ENCODE data around the gene PRR5. TPM values are rescaled to one million over a fixed set of nuclear protein-coding genes. Genes with fewer than 3 reads are reported as not detected.
A peak's percentile ranks its signal among the peaks of the same experiment; 100 is the strongest.

The PRR5 gene
- total and polyA plus RNA-seq, 2 donors (not counting 1 experiment from before 2014, with no cell fraction given) = 18.4 to 36.1 TPM

DNA sequence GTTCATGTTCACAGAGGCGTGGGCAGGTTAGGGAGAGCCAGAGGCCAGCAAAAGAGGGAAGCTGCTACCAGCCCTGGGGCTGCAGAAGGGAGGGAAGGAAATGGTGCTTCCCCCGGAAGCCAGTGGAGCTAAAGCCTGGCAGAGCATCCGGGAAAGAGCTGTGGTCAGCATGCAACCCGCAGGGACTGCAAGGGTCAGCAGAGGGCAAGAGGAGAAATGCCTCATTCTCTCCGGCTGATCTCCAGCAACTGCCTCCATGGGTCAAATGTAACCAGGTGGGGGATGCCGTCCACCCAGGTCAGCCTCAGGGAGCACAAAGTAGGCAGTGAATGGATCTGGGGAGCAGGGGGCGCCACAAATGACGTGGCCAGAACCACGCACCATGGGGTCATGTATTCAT lies 36.9 kb upstream of the PRR5 start:
- no peak for TF ChIP-seq EZH2 (IDR thresholded peaks at IDR 0.05; ENCODE audit: borderline replicate concordance, insufficient read depth, low read depth, low read length, poor library complexity, severe bottlenecking)
- TF ChIP-seq, protein P1, sequence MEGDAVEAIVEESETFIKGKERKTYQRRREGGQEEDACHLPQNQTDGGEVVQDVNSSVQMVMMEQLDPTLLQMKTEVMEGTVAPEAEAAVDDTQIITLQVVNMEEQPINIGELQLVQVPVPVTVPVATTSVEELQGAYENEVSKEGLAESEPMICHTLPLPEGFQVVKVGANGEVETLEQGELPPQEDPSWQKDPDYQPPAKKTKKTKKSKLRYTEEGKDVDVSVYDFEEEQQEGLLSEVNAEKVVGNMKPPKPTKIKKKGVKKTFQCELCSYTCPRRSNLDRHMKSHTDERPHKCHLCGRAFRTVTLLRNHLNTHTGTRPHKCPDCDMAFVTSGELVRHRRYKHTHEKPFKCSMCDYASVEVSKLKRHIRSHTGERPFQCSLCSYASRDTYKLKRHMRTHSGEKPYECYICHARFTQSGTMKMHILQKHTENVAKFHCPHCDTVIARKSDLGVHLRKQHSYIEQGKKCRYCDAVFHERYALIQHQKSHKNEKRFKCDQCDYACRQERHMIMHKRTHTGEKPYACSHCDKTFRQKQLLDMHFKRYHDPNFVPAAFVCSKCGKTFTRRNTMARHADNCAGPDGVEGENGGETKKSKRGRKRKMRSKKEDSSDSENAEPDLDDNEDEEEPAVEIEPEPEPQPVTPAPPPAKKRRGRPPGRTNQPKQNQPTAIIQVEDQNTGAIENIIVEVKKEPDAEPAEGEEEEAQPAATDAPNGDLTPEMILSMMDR (IDR thresholded peaks at IDR 0.05) = no peak
- no peaks in the 10 kb centered on the region for H3K36me3 ChIP-seq (replicated peaks in 1 of 2; ENCODE audit: control extremely low read depth in 1 of 2, control insufficient read depth in 1 of 2, extremely low read depth in 1 of 2, insufficient read depth in 2 of 2, low read length in 1 of 2)
- intact Hi-C loops (cut with micrococcal nuclease) = loop anchor here (5.0 kb wide), 1 partner anchor 37 kb away; the partner anchor contains the start of gene PRR5
- H3K27ac ChIP-seq (ENCODE audit: low read length in 2 of 2) = no peak overlapping the region
- H3K9me3 Mint-ChIP-seq (ENCODE audit: insufficient read depth) = no peaks in the 10 kb centered on the region
- H3K4me3 ChIP-seq (ENCODE audit: control extremely low read depth in 1 of 5, extremely low read depth in 1 of 5, insufficient read depth in 1 of 5, low read depth in 2 of 5, low read length in 4 of 5) = no peak overlapping the region
- ChIA-PET CTCF (interaction anchor here (2.7 kb wide), 1 partner anchor 19 kb away, joined by 11 read pairs; no protein-coding TSS in a partner anchor), POLR2A (no interaction called here)
- H3K4me1 ChIP-seq (ENCODE audit: control insufficient read depth in 2 of 2, insufficient read depth in 2 of 2, low read length in 2 of 2) = peaks cover 32 to 38% of the 10 kb centered on the region in 2 donors
- H3K27ac Mint-ChIP-seq = no peak overlapping the region
- H3K4me3 Mint-ChIP-seq = no peak overlapping the region
- H3K27me3 ChIP-seq (replicated peaks in 1 of 4; ENCODE audit: control extremely low read depth in 1 of 4, control insufficient read depth in 3 of 4, insufficient read depth in 4 of 4, low read length in 3 of 4) = peaks cover 0 to 12% (median 6%) of the 10 kb centered on the region in 4 experiments
- no peaks in the 10 kb centered on the region for H3K27me3 Mint-ChIP-seq
- H3K9ac ChIP-seq (ENCODE audit: low read length) = no peak overlapping the region
- peaks cover 33% of the 10 kb centered on the region for H3K4me1 Mint-ChIP-seq
- H2AFZ ChIP-seq (ENCODE audit: insufficient read depth, low read depth, low read length, poor library complexity, severe bottlenecking) = no peak overlapping the region
- H3K4me2 ChIP-seq (replicated peaks; ENCODE audit: low read depth, low read length, poor library complexity, severe bottlenecking) = no peak overlapping the region
- ATAC-seq (ENCODE audit: low read depth) = no peak
- peaks cover 0 to 17% (median 0%) of the 10 kb centered on the region in 3 donors for H3K9me3 ChIP-seq (ENCODE audit: control extremely low read depth in 1 of 3, control insufficient read depth in 2 of 3, insufficient read depth in 1 of 3, low read length in 2 of 3)
- no peak for DNase-seq
- no peaks in the 10 kb centered on the region for H3K79me2 ChIP-seq (ENCODE audit: control insufficient read depth, insufficient read depth, low read length)
- WGBS (ENCODE audit: insufficient coverage) = 36% methylated on average over 9 of the region's 9 CpGs
- H4K20me1 ChIP-seq (ENCODE audit: control insufficient read depth, insufficient read depth, low read length, poor library complexity, severe bottlenecking) = no peaks in the 10 kb centered on the region

DNA sequence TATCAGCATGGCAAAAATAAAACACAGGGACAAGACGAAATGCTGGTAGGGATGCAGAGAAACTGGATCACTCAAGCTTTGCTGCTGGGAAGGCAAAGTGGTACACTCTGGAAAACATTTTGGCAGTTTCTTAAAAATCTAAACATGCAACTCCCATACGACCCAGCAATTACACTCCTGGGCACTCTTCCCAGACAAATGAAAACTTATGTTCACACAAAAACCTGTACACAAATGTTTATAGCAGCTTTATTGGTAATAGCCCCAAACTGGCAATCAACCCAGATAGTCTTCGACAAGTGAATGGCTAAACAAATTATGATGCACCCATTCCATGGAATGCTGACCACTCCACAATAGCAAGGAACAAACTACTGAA lies 35.8 kb upstream of the PRR5 start:
- H3K4me3 ChIP-seq (ENCODE audit: control extremely low read depth in 1 of 5, extremely low read depth in 1 of 5, insufficient read depth in 1 of 5, low read depth in 2 of 5, low read length in 4 of 5) = no peak overlapping the region
- no peaks in the 10 kb centered on the region for H3K79me2 ChIP-seq (ENCODE audit: control insufficient read depth, insufficient read depth, low read length)
- Mint-ChIP-seq H3K4me3 (peak overlapping the region; percentile 32), H3K27me3 (peaks cover 10% of the 10 kb centered on the region), H3K27ac (no peak overlapping the region), H3K4me1 (peaks cover 33% of the 10 kb centered on the region), H3K9me3 (ENCODE audit: insufficient read depth) (no peaks in the 10 kb centered on the region)
- no peak for TF ChIP-seq EZH2 (IDR thresholded peaks at IDR 0.05; ENCODE audit: borderline replicate concordance, insufficient read depth, low read depth, low read length, poor library complexity, severe bottlenecking)
- TF ChIP-seq, protein P1 (IDR thresholded peaks at IDR 0.05) = no peak
- no peak overlapping the region for H3K4me2 ChIP-seq (replicated peaks; ENCODE audit: low read depth, low read length, poor library complexity, severe bottlenecking)
- peaks cover 32 to 38% of the 10 kb centered on the region in 2 donors for H3K4me1 ChIP-seq (ENCODE audit: control insufficient read depth in 2 of 2, insufficient read depth in 2 of 2, low read length in 2 of 2)
- no peaks in the 10 kb centered on the region for H3K36me3 ChIP-seq (replicated peaks in 1 of 2; ENCODE audit: control extremely low read depth in 1 of 2, control insufficient read depth in 1 of 2, extremely low read depth in 1 of 2, insufficient read depth in 2 of 2, low read length in 1 of 2)
- intact Hi-C loops (cut with micrococcal nuclease) = loop anchor here (5.0 kb wide), 1 partner anchor 36 kb away; the partner anchor contains the start of gene PRR5
- H2AFZ ChIP-seq (ENCODE audit: insufficient read depth, low read depth, low read length, poor library complexity, severe bottlenecking) = no peak overlapping the region
- H3K27ac ChIP-seq (ENCODE audit: low read length in 2 of 2) = no peak overlapping the region
- no peaks in the 10 kb centered on the region for H4K20me1 ChIP-seq (ENCODE audit: control insufficient read depth, insufficient read depth, low read length, poor library complexity, severe bottlenecking)
- H3K9me3 ChIP-seq (ENCODE audit: control extremely low read depth in 1 of 3, control insufficient read depth in 2 of 3, insufficient read depth in 1 of 3, low read length in 2 of 3) = peaks cover 0 to 17% (median 0%) of the 10 kb centered on the region in 3 donors
- WGBS (ENCODE audit: insufficient coverage) = 88% methylated on average over 1 of the region's 3 CpGs
- DNase-seq (no peak), ATAC-seq (ENCODE audit: low read depth) (no peak)
- peaks cover 0 to 20% (median 9%) of the 10 kb centered on the region in 4 experiments for H3K27me3 ChIP-seq (replicated peaks in 1 of 4; ENCODE audit: control extremely low read depth in 1 of 4, control insufficient read depth in 3 of 4, insufficient read depth in 4 of 4, low read length in 3 of 4)
- no peak overlapping the region for H3K9ac ChIP-seq (ENCODE audit: low read length)
- CTCF ChIA-PET = interaction anchor here (1.1 to 2.7 kb wide), 2 partner anchors 16 to 18 kb away, joined by 3 to 11 read pairs; no protein-coding TSS in a partner anchor
- POLR2A ChIA-PET = no interaction called here

All from B cell (primary cell).